AG09309 (cell line): ENCODE data around the gene PRDX1.
A peak's percentile ranks its signal among the peaks of the same experiment; 100 is the strongest.

ENCODE experiments used
- DNase-seq: peaks from one replicate; pipeline ENCODE4 v3.0.0-alpha.2; 2010; ENCODE audit warnings: low read depth
- H3K4me3 ChIP-seq: 2 replicates; pipeline ENCODE4 v1.5.1; 2011; ENCODE audit warnings: mild to moderate bottlenecking, low read depth, low read length, moderate library complexity; ENCODE audit not compliant: control insufficient read depth
- TF ChIP-seq, protein P1 (sequence below): IDR thresholded peaks from 2 replicates; pipeline ENCODE4 v1.5.1; 2011; ENCODE audit warnings: mild to moderate bottlenecking, low read depth, low read length, inconsistent platforms; ENCODE audit not compliant: insufficient read depth, control insufficient read depth; ENCODE audit errors: missing control alignments

The PRDX1 gene

DNA sequence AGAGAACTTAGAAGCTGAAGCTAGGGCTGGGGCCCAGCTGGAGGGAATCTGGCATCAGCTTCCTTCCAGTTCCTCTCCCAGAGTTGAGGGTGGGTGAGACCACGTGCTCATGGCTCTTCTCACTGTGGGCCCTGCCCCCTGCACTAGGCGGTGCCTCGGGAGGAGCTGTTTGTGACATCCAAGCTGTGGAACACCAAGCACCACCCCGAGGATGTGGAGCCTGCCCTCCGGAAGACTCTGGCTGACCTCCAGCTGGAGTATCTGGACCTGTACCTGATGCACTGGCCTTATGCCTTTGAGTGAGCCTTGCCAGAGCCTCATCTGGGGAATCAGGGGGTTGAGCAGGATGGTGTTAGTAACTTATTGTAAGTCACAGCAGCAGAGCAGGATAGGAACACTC lies 45.0 kb upstream of the PRDX1 start:
- no peak for DNase-seq
- TF ChIP-seq, protein P1, sequence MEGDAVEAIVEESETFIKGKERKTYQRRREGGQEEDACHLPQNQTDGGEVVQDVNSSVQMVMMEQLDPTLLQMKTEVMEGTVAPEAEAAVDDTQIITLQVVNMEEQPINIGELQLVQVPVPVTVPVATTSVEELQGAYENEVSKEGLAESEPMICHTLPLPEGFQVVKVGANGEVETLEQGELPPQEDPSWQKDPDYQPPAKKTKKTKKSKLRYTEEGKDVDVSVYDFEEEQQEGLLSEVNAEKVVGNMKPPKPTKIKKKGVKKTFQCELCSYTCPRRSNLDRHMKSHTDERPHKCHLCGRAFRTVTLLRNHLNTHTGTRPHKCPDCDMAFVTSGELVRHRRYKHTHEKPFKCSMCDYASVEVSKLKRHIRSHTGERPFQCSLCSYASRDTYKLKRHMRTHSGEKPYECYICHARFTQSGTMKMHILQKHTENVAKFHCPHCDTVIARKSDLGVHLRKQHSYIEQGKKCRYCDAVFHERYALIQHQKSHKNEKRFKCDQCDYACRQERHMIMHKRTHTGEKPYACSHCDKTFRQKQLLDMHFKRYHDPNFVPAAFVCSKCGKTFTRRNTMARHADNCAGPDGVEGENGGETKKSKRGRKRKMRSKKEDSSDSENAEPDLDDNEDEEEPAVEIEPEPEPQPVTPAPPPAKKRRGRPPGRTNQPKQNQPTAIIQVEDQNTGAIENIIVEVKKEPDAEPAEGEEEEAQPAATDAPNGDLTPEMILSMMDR = no peak
- no peak overlapping the region for H3K4me3 ChIP-seq

DNA sequence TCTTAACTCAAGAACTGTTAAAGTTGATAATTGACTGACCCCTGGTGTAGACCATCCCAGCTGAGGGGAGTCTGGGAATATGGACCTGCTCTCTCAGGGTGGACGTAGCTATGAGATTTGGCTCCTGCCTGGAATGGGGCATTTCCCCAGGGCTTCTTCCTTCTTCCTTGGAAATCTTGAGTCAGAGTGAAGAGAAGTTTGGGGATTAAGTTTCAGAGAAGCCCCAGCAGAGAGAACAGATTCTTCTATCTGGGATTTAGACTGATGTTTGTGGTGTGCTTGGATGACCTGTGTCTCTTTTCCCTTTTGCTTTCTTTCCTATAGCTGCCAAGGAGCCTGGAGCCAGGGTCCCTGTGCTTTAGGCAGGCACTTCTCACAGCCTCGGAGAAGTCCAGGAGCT lies 42.2 kb upstream of the PRDX1 start:
- no peak for DNase-seq
- no peak overlapping the region for H3K4me3 ChIP-seq
- TF ChIP-seq, protein P1 = no peak

DNA sequence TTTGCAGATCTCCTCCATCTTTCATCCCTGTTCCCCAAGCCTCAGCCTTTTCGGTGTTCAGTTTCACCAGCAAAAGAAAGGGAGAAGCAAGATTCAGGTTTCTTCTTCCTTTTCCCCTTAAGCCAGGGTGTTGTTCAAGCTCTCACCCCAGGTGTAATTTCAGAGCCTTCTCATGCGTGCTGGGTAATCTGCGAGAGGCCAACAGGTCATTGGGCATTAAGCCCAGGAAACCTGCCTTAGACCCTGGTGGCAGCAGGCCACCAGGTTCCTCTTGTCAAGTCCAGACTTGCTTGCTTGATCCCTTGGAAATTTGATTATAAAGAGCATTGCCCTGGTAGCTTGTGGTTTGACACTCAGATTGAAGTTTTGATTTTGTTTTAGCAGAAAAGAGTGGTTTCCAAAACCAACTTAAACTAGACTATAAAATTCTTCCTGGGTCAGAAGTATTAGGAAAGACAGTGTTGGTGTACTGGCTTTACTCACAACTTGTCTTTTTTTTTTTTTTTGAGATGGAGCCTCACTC lies 35.8 kb upstream of the PRDX1 start:
- DNase-seq = no peak
- TF ChIP-seq, protein P1 = no peak
- no peak overlapping the region for H3K4me3 ChIP-seq

DNA sequence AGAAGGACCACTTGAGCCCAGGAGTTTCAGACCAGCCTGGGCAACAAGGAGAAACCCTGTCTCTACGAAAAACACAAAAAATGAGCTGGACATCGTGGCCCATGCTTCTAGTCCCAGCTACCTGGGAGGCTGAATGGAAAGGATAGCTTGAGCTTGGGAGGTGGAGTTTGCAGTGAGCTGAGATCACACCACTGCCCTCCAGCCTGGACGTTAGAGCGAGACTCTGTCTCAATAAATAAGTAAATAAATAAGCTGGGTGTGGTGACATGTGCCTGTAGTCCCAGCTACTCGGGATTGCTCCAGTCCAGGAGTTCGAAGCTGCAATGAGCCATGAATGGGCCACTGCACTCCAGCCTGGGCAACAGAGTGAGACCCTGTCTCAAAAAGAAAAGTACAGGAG lies 32.5 kb upstream of the PRDX1 start:
- H3K4me3 ChIP-seq = no peak overlapping the region
- no peak for DNase-seq
- TF ChIP-seq, protein P1 = no peak

DNA sequence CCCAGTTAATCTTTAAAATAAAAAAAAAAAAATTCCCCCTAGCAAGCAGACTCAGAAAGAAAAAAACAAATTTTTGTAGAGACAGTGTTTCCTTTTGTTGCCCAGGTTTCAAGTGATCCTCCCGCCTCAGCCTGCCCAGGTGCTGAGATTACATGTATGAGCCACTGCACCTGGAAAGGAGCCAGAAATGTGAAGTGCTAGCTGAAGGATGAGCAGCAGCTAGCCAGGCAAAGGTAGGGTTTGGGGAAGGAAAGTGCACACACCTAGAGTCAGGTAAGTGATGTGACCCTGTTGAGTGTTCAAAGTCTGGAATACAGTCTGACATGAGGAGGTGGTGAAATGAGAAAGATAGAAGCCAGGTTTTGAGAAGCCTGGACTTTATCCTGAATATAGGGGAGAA lies 30.6 kb upstream of the PRDX1 start:
- no peak overlapping the region for H3K4me3 ChIP-seq
- no peak for DNase-seq
- TF ChIP-seq, protein P1 = no peak

DNA sequence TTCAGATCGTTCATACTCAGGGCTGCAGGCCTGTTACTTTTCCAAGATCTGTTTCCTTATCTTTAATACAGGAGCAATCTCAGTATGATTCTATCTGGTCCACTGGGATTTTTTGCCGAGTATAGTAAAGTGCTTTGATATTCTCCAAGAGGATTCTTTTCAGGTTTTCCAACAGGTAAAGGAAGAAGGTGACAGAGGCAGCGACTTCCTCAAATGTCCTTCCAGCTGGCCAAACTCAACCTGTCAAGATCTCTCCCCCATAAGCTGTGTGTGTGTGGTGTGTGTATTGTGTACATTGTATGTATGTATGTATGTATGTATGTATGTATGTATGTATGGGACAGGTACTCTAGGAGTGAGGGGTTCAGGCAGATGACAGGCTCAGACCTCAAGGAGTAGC lies 30.0 kb upstream of the PRDX1 start:
- TF ChIP-seq, protein P1 = no peak
- peak overlapping the region; percentile 84 for H3K4me3 ChIP-seq
- DNase-seq = no peak

DNA sequence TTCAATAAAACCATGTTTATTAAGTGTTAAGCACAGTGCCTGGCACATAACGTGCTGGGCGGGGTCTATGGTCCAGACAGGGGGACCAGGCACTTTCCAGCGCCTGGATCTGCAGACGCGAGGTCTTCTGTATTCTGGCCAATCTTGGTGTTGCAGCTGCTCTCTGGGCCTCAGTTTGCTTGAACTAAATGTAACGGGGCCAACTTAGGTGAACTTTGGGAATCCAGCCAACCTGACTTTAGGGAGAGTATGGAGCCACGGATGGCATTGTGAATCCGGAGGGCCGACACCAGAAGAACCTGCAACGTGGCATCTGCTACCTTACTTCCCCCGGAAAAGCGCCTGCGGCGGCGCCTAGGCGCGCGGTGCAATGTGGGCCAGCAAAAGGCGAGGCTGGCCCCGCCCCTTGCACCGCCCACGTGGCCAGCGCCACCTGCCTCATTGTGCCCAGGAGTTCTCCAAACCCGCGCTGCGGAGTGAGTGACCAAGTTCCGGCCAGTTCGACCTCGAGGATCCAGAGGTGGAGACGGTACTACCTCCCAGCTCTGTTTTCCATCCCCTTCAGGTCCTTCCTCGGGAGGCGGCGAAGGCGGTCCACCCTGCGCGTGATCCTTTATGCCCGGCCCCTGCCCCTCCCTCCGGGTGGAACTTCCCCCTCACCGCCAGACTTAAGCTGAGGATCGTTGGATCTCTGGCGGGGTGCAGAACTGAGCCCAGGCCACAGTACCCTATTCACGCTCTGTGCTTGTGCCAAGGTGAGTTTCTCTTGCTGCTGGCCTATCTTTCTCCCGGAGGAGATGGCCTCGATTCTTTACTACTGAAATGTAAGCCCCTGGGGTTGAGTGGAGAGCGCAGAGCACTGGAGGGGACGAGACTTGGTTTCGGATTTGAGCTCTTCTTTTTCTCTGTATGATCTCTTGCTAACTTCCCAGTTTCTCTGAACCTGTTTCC lies 29.0 kb upstream of the PRDX1 start, which contains the start of gene AKR1A1:
Gene AKR1A1 (plus strand): TSS at position 426 of the 951 bp plus-strand sequence. CDS start 10,969 bp downstream, outside the sequence.
- H3K4me3 ChIP-seq = peak within 1 kb of the TSS; percentile 84
- peak; percentile 23 for DNase-seq
- TF ChIP-seq, protein P1 = no peak
